GM23338 (cell line): ENCODE results near the gene SSR4. TPM values are rescaled to one million over a fixed set of nuclear protein-coding genes. Genes with fewer than 3 reads are reported as not detected.

ENCODE experiments used
- ATAC-seq: fragments of 200-7000 bp; cut with Tn5 transposase; 3 replicates; pipeline ENCODE4 v1.9.1; 2020
- DNase-seq: peaks from one replicate; pipeline ENCODE4 v3.0.0-alpha.2; 2015; ENCODE audit warnings: low spot score
- H2AFZ ChIP-seq: fragments of 200-600 bp; sonication (generic); 2 replicates; pipeline ENCODE4 v1.8.0; 2016; ENCODE audit warnings: antibody characterized with exemption, mild to moderate bottlenecking, moderate library complexity
- H3F3A ChIP-seq: fragments of 200-600 bp; sonication (generic); replicated peaks from 2 replicates; pipeline ENCODE4 v1.8.0; 2017; ENCODE audit warnings: antibody characterized with exemption, mixed run types, low read depth
- H3K27ac ChIP-seq: fragments of 200-600 bp; sonication (generic); 2 replicates; pipeline ENCODE4 v1.6.1; 2016; ENCODE audit warnings: low read depth
- H3K27me3 ChIP-seq: fragments of 200-600 bp; sonication (generic); 2 replicates; pipeline ENCODE4 v1.8.0; 2016; ENCODE audit warnings: mild to moderate bottlenecking, mixed run types, moderate library complexity; ENCODE audit not compliant: insufficient read depth
- H3K36me3 ChIP-seq: fragments of 200-600 bp; sonication (generic); 2 replicates; pipeline ENCODE4 v1.8.0; 2016; ENCODE audit warnings: mild to moderate bottlenecking; ENCODE audit not compliant: insufficient read depth
- H3K4me1 ChIP-seq: fragments of 200-600 bp; sonication (generic); 2 replicates; pipeline ENCODE4 v1.8.0; 2016; ENCODE audit warnings: mild to moderate bottlenecking, moderate library complexity; ENCODE audit not compliant: insufficient read depth
- H3K4me2 ChIP-seq: fragments of 200-600 bp; sonication (generic); 2 replicates; pipeline ENCODE4 v1.7.1; 2017; ENCODE audit warnings: mixed run types
- H3K4me3 ChIP-seq: fragments of 200-600 bp; sonication (generic); 2 replicates; pipeline ENCODE4 v1.6.1; 2016; ENCODE audit warnings: mixed run types
- H3K79me2 ChIP-seq: fragments of 200-600 bp; sonication (generic); replicated peaks from 2 replicates; pipeline ENCODE4 v1.8.0; 2017; ENCODE audit warnings: mild to moderate bottlenecking; ENCODE audit not compliant: insufficient read depth
- H3K9me2 ChIP-seq: fragments of 200-600 bp; sonication (generic); 2 replicates; pipeline ENCODE4 v1.8.0; 2017; ENCODE audit not compliant: insufficient read depth
- H4K20me1 ChIP-seq: fragments of 200-600 bp; sonication (generic); replicated peaks from 2 replicates; pipeline ENCODE4 v1.8.0; 2017; ENCODE audit warnings: mild to moderate bottlenecking; ENCODE audit not compliant: insufficient read depth
- H3K27ac Mint-ChIP-seq: 2 replicates; pipeline ENCODE4 v1.8.0; 2020; ENCODE audit warnings: inconsistent platforms, mild to moderate bottlenecking, moderate library complexity, mixed read lengths
- H3K27me3 Mint-ChIP-seq: 3 replicates; pipeline ENCODE4 v1.8.0; 2022; ENCODE audit warnings: low read depth, mild to moderate bottlenecking, moderate library complexity, mixed read lengths, inconsistent platforms; ENCODE audit not compliant: insufficient read depth, poor library complexity
- H3K36me3 Mint-ChIP-seq: 3 replicates; pipeline ENCODE4 v1.8.0; 2021; ENCODE audit warnings: low read depth, mild to moderate bottlenecking, inconsistent platforms, moderate library complexity, mixed read lengths
- H3K4me1 Mint-ChIP-seq: 3 replicates; pipeline ENCODE4 v1.8.0; 2020; ENCODE audit warnings: mild to moderate bottlenecking, inconsistent platforms, mixed read lengths
- H3K4me3 Mint-ChIP-seq: 3 replicates; pipeline ENCODE4 v1.8.0; 2021; ENCODE audit warnings: moderate library complexity, mild to moderate bottlenecking, inconsistent platforms, mixed read lengths
- H3K9me3 Mint-ChIP-seq: 3 replicates; pipeline ENCODE4 v1.8.0; 2020; ENCODE audit warnings: moderate library complexity, mild to moderate bottlenecking, inconsistent platforms, mixed read lengths
- CREB1 ChIP-seq: fragments of 250-450 bp; sonication (Bioruptor Pico); IDR thresholded peaks from 2 replicates; pipeline ENCODE4 v1.5.0; 2020; ENCODE audit warnings: low read depth, mild to moderate bottlenecking, moderate library complexity
- CTCF ChIP-seq, 2 experiments: fragments of 200-600 bp in 1 of 2; sonication (generic) in 1 of 2; conservative IDR thresholded peaks; 2 replicates each; pipeline versions ENCODE4 v1.5.1 to v1.6.1; 2016 to 2017; ENCODE audit warnings: antibody characterized with exemption in 2 of 2, low read depth in 2 of 2, mild to moderate bottlenecking in 2 of 2, moderate library complexity in 1 of 2
- ETS1 ChIP-seq: IDR thresholded peaks from 2 replicates; pipeline ENCODE4 v1.6.1; 2016; ENCODE audit warnings: antibody characterized with exemption
- EZH2 ChIP-seq: fragments of 200-600 bp; sonication (generic); IDR thresholded peaks from one replicate; pipeline ENCODE4 v1.8.0; 2017; ENCODE audit warnings: antibody characterized with exemption, mild to moderate bottlenecking, low read depth; ENCODE audit not compliant: unreplicated experiment
- EZH2phosphoT487 ChIP-seq: fragments of 200-600 bp; sonication (generic); IDR thresholded peaks from one replicate; pipeline ENCODE4 v1.8.1; 2018; ENCODE audit warnings: antibody characterized with exemption; ENCODE audit not compliant: unreplicated experiment
- JUNB ChIP-seq: IDR thresholded peaks from one replicate; pipeline ENCODE4 v1.6.1; 2016; ENCODE audit warnings: antibody characterized with exemption; ENCODE audit not compliant: unreplicated experiment
- NANOG ChIP-seq: IDR thresholded peaks from 2 replicates; pipeline ENCODE4 v1.6.1; 2016; ENCODE audit warnings: antibody characterized with exemption, borderline replicate concordance
- POLR2AphosphoS5 ChIP-seq: IDR thresholded peaks from 2 replicates; pipeline ENCODE4 v1.6.1; 2016; ENCODE audit warnings: antibody characterized with exemption, low read depth
- STAT1 ChIP-seq: IDR thresholded peaks from one replicate; pipeline ENCODE4 v1.6.1; 2016; ENCODE audit warnings: antibody characterized with exemption; ENCODE audit not compliant: unreplicated experiment
- ZNF114 ChIP-seq: fragments of 250-450 bp; sonication (Bioruptor Pico); IDR thresholded peaks from 2 replicates; pipeline ENCODE4 v1.5.0; 2020; ENCODE audit warnings: mild to moderate bottlenecking, moderate library complexity
- ZNF331 ChIP-seq: fragments of 250-450 bp; sonication (Bioruptor Pico); IDR thresholded peaks from 2 replicates; pipeline ENCODE4 v1.5.0; 2020; ENCODE audit warnings: low read depth, mild to moderate bottlenecking, moderate library complexity
- ZNF462 ChIP-seq: fragments of 250-450 bp; sonication (Bioruptor Pico); IDR thresholded peaks from 2 replicates; pipeline ENCODE4 v1.5.0; 2020; ENCODE audit warnings: mild to moderate bottlenecking, moderate library complexity
- polyA plus RNA-seq: library from polyadenylated mRNA; unstranded; fragments of >200 nt; fragmentation: Nextera tagmentation; extraction: Ambion mirVana; gene quantifications from 2 replicates; pipeline ENCODE4 v1.2.1, GENCODE V29; 2016
- total RNA-seq: library from RNA; depleted of rRNA; stranded (reverse); fragments of >200 nt; shearing (Covaris generic); gene quantifications from 2 replicates; pipeline ENCODE4 v1.2.3, GENCODE V29; 2014

Gene SSR4
- total and polyA plus RNA-seq, 2 experiments from 2014 or later, result 107 to 352 TPM

- Histone ChIP-seq H4K20me1 (peaks cover 3% of the 10 kb centered on the region; the same call in 1 of the 2 replicates), H2AFZ (no peak overlapping the region), H3K27me3 (no peaks in the 10 kb centered on the region), H3K9me2 (no peaks in the 10 kb centered on the region), H3K27ac (no peak overlapping the region), H3K36me3 (no peaks in the 10 kb centered on the region), H3K4me1 (peaks cover 53% of the 10 kb centered on the region), H3K4me2 (no peak overlapping the region), H3K79me2 (peaks cover 98% of the 10 kb centered on the region), H3K4me3 (no peak overlapping the region), H3F3A (0 out of 2 replicates have a peak, but pooled peaks cover 2% of the 10 kb centered on the region)
- ATAC-seq (no peak), DNase-seq (no peak)
- no peaks in the 10 kb centered on the region for H3K9me3 Mint-ChIP-seq
- H3K27me3 Mint-ChIP-seq, result peaks cover 14% of the 10 kb centered on the region
- H3K4me3 Mint-ChIP-seq, result no peak overlapping the region
- no peak overlapping the region for H3K27ac Mint-ChIP-seq
- H3K36me3 Mint-ChIP-seq, result peaks cover 24% of the 10 kb centered on the region
- TF ChIP-seq ZNF114 (no peak), NANOG (no peak), ZNF331 (CRISPR knock-in tag) (no peak)
- H3K4me1 Mint-ChIP-seq, result peaks cover 54% of the 10 kb centered on the region
Measured at GRCh38 chrX:153824348-153824747, 29.9 kb downstream of the SSR4 start.

- H2AFZ ChIP-seq, result no peak overlapping the region
- H3K4me1 Mint-ChIP-seq, result peaks cover 54% of the 10 kb centered on the region
- H3K36me3 Mint-ChIP-seq, result peaks cover 24% of the 10 kb centered on the region
- H3K27me3 Mint-ChIP-seq, result peaks cover 14% of the 10 kb centered on the region
- H4K20me1 ChIP-seq, result peaks cover 3% of the 10 kb centered on the region; the same call in 1 of the 2 replicates
- 0 out of 2 replicates have a peak, but pooled peaks cover 2% of the 10 kb centered on the region for H3F3A ChIP-seq
- no peaks in the 10 kb centered on the region for H3K9me2 ChIP-seq
- no peak for DNase-seq
- no peaks in the 10 kb centered on the region for H3K9me3 Mint-ChIP-seq
- H3K27me3 ChIP-seq, result no peaks in the 10 kb centered on the region
- H3K4me2 ChIP-seq, result peak overlapping the region; percentile 65
- H3K27ac Mint-ChIP-seq, result no peak overlapping the region
- H3K27ac ChIP-seq, result peak overlapping the region; percentile 95; the same call in 1 of the 2 replicates
- H3K4me3 ChIP-seq, result 0 out of 2 replicates have a peak overlapping the region, but pooled peaks have one; percentile 10
- peaks cover 52% of the 10 kb centered on the region for H3K4me1 ChIP-seq
- no peaks in the 10 kb centered on the region for H3K36me3 ChIP-seq
- no peak for ATAC-seq
- H3K79me2 ChIP-seq, result peaks cover 98% of the 10 kb centered on the region
- H3K4me3 Mint-ChIP-seq, result peak overlapping the region; percentile 19; the same call in 1 of the 3 replicates
- TF ChIP-seq EZH2phosphoT487 (no peak), POLR2AphosphoS5 (no peak), CREB1 (CRISPR knock-in tag) (no peak), ETS1 (no peak), EZH2 (no peak), CTCF (conservative IDR thresholded peaks at IDR 0.05; ENCODE audit: low read depth in 2 of 2) (no peak), ZNF462 (CRISPR knock-in tag) (no peak), JUNB (no peak), STAT1 (no peak), NANOG (no peak)
Measured at GRCh38 chrX:153825042-153825441, 30.6 kb downstream of the SSR4 start.
